Effector memory CD4-positive, alpha-beta T cell (primary cell): ENCODE results near the gene BSN.
A peak's percentile ranks its signal among the peaks of the same experiment; 100 is the strongest.
"Not testable (repeated sequence)": the region's sequence is repeated elsewhere in the genome, so short reads cannot be mapped to it uniquely, and the experiment has no call there.

Experiments used
- DNase-seq, 3 donors: peaks; one replicate each; pipeline ENCODE4 v3.0.0-alpha.2; 2020
- H3K27ac ChIP-seq: 2 replicates; pipeline ENCODE4 v1.7.0; 2013; ENCODE audit warnings: mild to moderate bottlenecking, low read length, moderate library complexity; ENCODE audit not compliant: insufficient read depth, poor library complexity, severe bottlenecking
- H3K27me3 ChIP-seq: replicated peaks from 2 replicates; pipeline ENCODE4 v1.7.0; 2013; ENCODE audit warnings: mild to moderate bottlenecking, low read length; ENCODE audit not compliant: insufficient read depth, control insufficient read depth, poor library complexity, severe bottlenecking
- H3K36me3 ChIP-seq: 2 replicates; pipeline ENCODE4 v1.7.0; 2013; ENCODE audit warnings: mild to moderate bottlenecking, low read length, moderate library complexity; ENCODE audit not compliant: control insufficient read depth, insufficient read depth
- H3K4me1 ChIP-seq: 2 replicates; pipeline ENCODE4 v1.7.0; 2013; ENCODE audit warnings: low read length, mild to moderate bottlenecking; ENCODE audit not compliant: control insufficient read depth, insufficient read depth, poor library complexity, severe bottlenecking
- H3K4me3 ChIP-seq: 2 replicates; pipeline ENCODE4 v1.7.0; 2013; ENCODE audit warnings: low read length, low read depth, mild to moderate bottlenecking; ENCODE audit not compliant: insufficient read depth, poor library complexity, severe bottlenecking
- H3K9me3 ChIP-seq: 2 replicates; pipeline ENCODE4 v1.7.0; 2013; ENCODE audit warnings: mild to moderate bottlenecking, low read length, moderate library complexity; ENCODE audit not compliant: control insufficient read depth

Gene BSN

GRCh38 chr3:49687424-49687795 is 133.1 kb downstream of the BSN start:
- H3K9me3 ChIP-seq, DNase-seq, H3K4me3 ChIP-seq, H3K27me3 ChIP-seq, H3K27ac ChIP-seq: not testable (repeated sequence)
- H3K4me1 ChIP-seq, result peaks cover 13% of the 10 kb centered on the region
- peaks cover 14% of the 10 kb centered on the region for H3K36me3 ChIP-seq

GRCh38 chr3:49688338-49689045 is 134.2 kb downstream of the BSN start:
- Histone ChIP-seq H3K4me3 (peak overlapping the region; percentile 81), H3K4me1 (peaks cover 13% of the 10 kb centered on the region), H3K27ac (peak overlapping the region; percentile 81)
- H3K9me3 ChIP-seq, H3K36me3 ChIP-seq, H3K27me3 ChIP-seq, DNase-seq: not testable (repeated sequence)

- peak within 1 kb of the TSS; percentile 81 for H3K4me3 ChIP-seq
- no peaks in the 10 kb centered on the region for H3K36me3 ChIP-seq
- DNase-seq, result peak; percentile 86 to 88 (median 86)
- H3K4me1 ChIP-seq, result peaks cover 13% of the 10 kb centered on the region
- H3K27me3 ChIP-seq, result no peaks in the 10 kb centered on the region
- peak within 1 kb of the TSS; percentile 81 for H3K27ac ChIP-seq
- no peaks in the 10 kb centered on the region for H3K9me3 ChIP-seq
Observed at GRCh38 chr3:49689046-49689907, 135.0 kb downstream of the BSN start, which contains the start of the genes MST1 and RNF123. Gene MST1 (minus strand): TSS chr3:49689474. CDS start chr3:49688691, 783 bp downstream. Gene RNF123 (plus strand): TSS chr3:49689557. CDS start chr3:49691166, 1,609 bp downstream.

GRCh38 chr3:49689908-49690624 is 135.8 kb downstream of the BSN start:
- not testable (repeated sequence) for H3K9me3 ChIP-seq, H3K27me3 ChIP-seq, DNase-seq, H3K36me3 ChIP-seq
- Histone ChIP-seq H3K4me3 (peak overlapping the region; percentile 81), H3K27ac (peak overlapping the region; percentile 81), H3K4me1 (peaks cover 13% of the 10 kb centered on the region)

GRCh38 chr3:49690856-49691255 is 136.6 kb downstream of the BSN start:
- not testable (repeated sequence) for H3K27me3 ChIP-seq, H3K9me3 ChIP-seq, DNase-seq, H3K27ac ChIP-seq, H3K4me3 ChIP-seq, H3K36me3 ChIP-seq
- H3K4me1 ChIP-seq, result peaks cover 13% of the 10 kb centered on the region

GRCh38 chr3:49691481-49691880 is 137.2 kb downstream of the BSN start:
- peaks cover 13% of the 10 kb centered on the region for H3K4me1 ChIP-seq
- not testable (repeated sequence) for H3K36me3 ChIP-seq, DNase-seq, H3K9me3 ChIP-seq, H3K27me3 ChIP-seq, H3K27ac ChIP-seq, H3K4me3 ChIP-seq

GRCh38 chr3:49694409-49695070 is 140.3 kb downstream of the BSN start:
- H3K36me3 ChIP-seq, result peaks cover 20% of the 10 kb centered on the region
- H3K27ac ChIP-seq, H3K27me3 ChIP-seq, H3K4me3 ChIP-seq, H3K4me1 ChIP-seq, DNase-seq, H3K9me3 ChIP-seq: not testable (repeated sequence)

GRCh38 chr3:49695350-49696015 is 141.2 kb downstream of the BSN start:
- not testable (repeated sequence) for H3K4me1 ChIP-seq, DNase-seq, H3K9me3 ChIP-seq, H3K27me3 ChIP-seq, H3K27ac ChIP-seq, H3K4me3 ChIP-seq
- H3K36me3 ChIP-seq, result peaks cover 24% of the 10 kb centered on the region

GRCh38 chr3:49699281-49699979 is 145.2 kb downstream of the BSN start:
- H3K4me3 ChIP-seq, result no peak overlapping the region
- H3K36me3 ChIP-seq, result peaks cover 34% of the 10 kb centered on the region

More at GRCh38 chr3:49699281-49699979, 145.2 kb downstream of the BSN start:
- no peak overlapping the region for H3K27ac ChIP-seq
- no peaks in the 10 kb centered on the region for H3K4me1 ChIP-seq
- H3K27me3 ChIP-seq, result no peaks in the 10 kb centered on the region
- no peaks in the 10 kb centered on the region for H3K9me3 ChIP-seq
- no peak for DNase-seq
